ENCODE results near the gene LITAFD. TPM values are rescaled to one million over a fixed set of nuclear protein-coding genes. Genes with fewer than 3 reads are reported as not detected.

LITAFD gene
- total and polyA plus RNA-seq, 2 of the 4 experiments (the other 2 are of a cell fraction): not detected

- Histone ChIP-seq H2BK5ac (ENCODE audit: low read depth, low read length, poor library complexity, severe bottlenecking) (no peak overlapping the region), H3K9me1 (ENCODE audit: insufficient read depth, low read length) (peaks cover 19% of the 10 kb centered on the region), H3K9ac (ENCODE audit: low read depth, low read length) (no peak overlapping the region), H3K79me1 (ENCODE audit: low read depth in 1 of 2, low read length in 2 of 2) (peaks cover 32 to 79% of the 10 kb centered on the region in 2 experiments), H2AK5ac (ENCODE audit: low read depth, low read length) (no peak overlapping the region), H3K4ac (ENCODE audit: low read depth, low read length) (no peak overlapping the region), H4K20me1 (ENCODE audit: insufficient read depth, low read length) (peaks cover 89% of the 10 kb centered on the region), H3K23ac (ENCODE audit: low read depth, low read length) (no peak overlapping the region), H2BK15ac (ENCODE audit: low read depth, low read length) (no peak overlapping the region), H2BK120ac (ENCODE audit: low read depth, low read length) (no peak overlapping the region), H3K4me2 (ENCODE audit: low read depth, low read length) (no peak overlapping the region), H3K36me3 (ENCODE audit: control insufficient read depth, insufficient read depth, low read length) (peaks cover 15% of the 10 kb centered on the region), H3K18ac (ENCODE audit: low read depth, low read length) (no peak overlapping the region), H3K4me3 (ENCODE audit: insufficient read depth, low read depth, low read length) (no peak overlapping the region), H4K5ac (ENCODE audit: low read depth, low read length) (no peak overlapping the region), H4K91ac (ENCODE audit: insufficient read depth, low read depth, low read length) (no peak overlapping the region), H2AFZ (replicated peaks; ENCODE audit: low read length, poor library complexity) (no peak overlapping the region), H2AK9ac (replicated peaks; ENCODE audit: low read depth, low read length, poor library complexity) (no peak overlapping the region), H3K56ac (ENCODE audit: extremely low read depth, insufficient read depth, low read length) (no peak overlapping the region), H4K8ac (ENCODE audit: low read depth in 2 of 2, low read length in 2 of 2) (no peak overlapping the region), H3K9me3 (ENCODE audit: control insufficient read depth, insufficient read depth, low read length) (no peaks in the 10 kb centered on the region), H3K4me1 (ENCODE audit: control insufficient read depth, insufficient read depth, low read length) (peaks cover 2% of the 10 kb centered on the region; the same call in 1 of the 2 replicates), H3K27ac (ENCODE audit: insufficient read depth, low read length) (no peak overlapping the region), H3K14ac (replicated peaks; ENCODE audit: low read depth, low read length) (no peak overlapping the region), H3K27me3 (ENCODE audit: control insufficient read depth, insufficient read depth, low read length) (no peaks in the 10 kb centered on the region), H2BK20ac (ENCODE audit: low read depth, low read length) (no peak overlapping the region)
- dilution Hi-C loops (cut with HindIII; ENCODE audit: low sequenced_read_pairs, unreplicated experiment): no loop called here
- DNase-seq: peak; percentile 60
- in situ Hi-C loops (cut with MboI; ENCODE audit: low sequenced_read_pairs): no loop called here
- TF ChIP-seq USF2 (IDR thresholded peaks at IDR 0.05; ENCODE audit: low read depth, low read length) (no peak), BHLHE40 (IDR thresholded peaks at IDR 0.05; ENCODE audit: low read depth, low read length) (no peak), RCOR1 (IDR thresholded peaks at IDR 0.05; ENCODE audit: insufficient replicate concordance, low read length) (no peak), CHD1 (IDR thresholded peaks at IDR 0.05; ENCODE audit: low read depth, low read length) (no peak), CEBPB (IDR thresholded peaks at IDR 0.05; ENCODE audit: low read depth, low read length) (peak; percentile 99), NFE2L2 (IDR thresholded peaks at IDR 0.05; ENCODE audit: low read depth, low read length) (no peak), MXI1 (IDR thresholded peaks at IDR 0.05; ENCODE audit: borderline replicate concordance, low read depth, low read length) (no peak)
- intact Hi-C loops (cut with micrococcal nuclease): loop anchor here (10.0 kb wide), 1 partner anchor 106 kb away; no protein-coding TSS in a partner anchor
- no TSS peak for BruUV-seq (replicated peaks)
- 56% methylated on average over 8 of the region's 10 CpGs; no CpG with 5 or more reads in 1 of the 2 experiments for WGBS, 2 experiments (ENCODE audit: extremely low coverage in 2 of 2, insufficient read length in 1 of 2)
- POLR2A ChIA-PET (ENCODE audit: unreplicated experiment): no interaction called here
- CTCF ChIA-PET: interaction anchor here (1.0 kb wide), 1 partner anchor 8 kb away, joined by 3 read pairs; no protein-coding TSS in a partner anchor
- ATAC-seq (ENCODE audit: low read depth): peak; percentile 63
Observed at GRCh38 chr16:8928467-8928957, 46.4 kb downstream of the LITAFD start.
